ENCODE results near the gene ICE2.

The ICE2 gene, protein sequence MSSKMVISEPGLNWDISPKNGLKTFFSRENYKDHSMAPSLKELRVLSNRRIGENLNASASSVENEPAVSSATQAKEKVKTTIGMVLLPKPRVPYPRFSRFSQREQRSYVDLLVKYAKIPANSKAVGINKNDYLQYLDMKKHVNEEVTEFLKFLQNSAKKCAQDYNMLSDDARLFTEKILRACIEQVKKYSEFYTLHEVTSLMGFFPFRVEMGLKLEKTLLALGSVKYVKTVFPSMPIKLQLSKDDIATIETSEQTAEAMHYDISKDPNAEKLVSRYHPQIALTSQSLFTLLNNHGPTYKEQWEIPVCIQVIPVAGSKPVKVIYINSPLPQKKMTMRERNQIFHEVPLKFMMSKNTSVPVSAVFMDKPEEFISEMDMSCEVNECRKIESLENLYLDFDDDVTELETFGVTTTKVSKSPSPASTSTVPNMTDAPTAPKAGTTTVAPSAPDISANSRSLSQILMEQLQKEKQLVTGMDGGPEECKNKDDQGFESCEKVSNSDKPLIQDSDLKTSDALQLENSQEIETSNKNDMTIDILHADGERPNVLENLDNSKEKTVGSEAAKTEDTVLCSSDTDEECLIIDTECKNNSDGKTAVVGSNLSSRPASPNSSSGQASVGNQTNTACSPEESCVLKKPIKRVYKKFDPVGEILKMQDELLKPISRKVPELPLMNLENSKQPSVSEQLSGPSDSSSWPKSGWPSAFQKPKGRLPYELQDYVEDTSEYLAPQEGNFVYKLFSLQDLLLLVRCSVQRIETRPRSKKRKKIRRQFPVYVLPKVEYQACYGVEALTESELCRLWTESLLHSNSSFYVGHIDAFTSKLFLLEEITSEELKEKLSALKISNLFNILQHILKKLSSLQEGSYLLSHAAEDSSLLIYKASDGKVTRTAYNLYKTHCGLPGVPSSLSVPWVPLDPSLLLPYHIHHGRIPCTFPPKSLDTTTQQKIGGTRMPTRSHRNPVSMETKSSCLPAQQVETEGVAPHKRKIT

GRCh38 chr15:60478566-60479360 is at the start of gene ICE2:
TSS of gene ICE2 (minus strand) at chr15:60479142. CDS start at chr15:60477977, 1,165 bp downstream.
- DNase-seq = peak; percentile 89 to 94 (median 92)

GRCh38 chr15:60528530-60528929 is 49.6 kb upstream of the ICE2 start:
- DNase-seq = no peak

DNA sequence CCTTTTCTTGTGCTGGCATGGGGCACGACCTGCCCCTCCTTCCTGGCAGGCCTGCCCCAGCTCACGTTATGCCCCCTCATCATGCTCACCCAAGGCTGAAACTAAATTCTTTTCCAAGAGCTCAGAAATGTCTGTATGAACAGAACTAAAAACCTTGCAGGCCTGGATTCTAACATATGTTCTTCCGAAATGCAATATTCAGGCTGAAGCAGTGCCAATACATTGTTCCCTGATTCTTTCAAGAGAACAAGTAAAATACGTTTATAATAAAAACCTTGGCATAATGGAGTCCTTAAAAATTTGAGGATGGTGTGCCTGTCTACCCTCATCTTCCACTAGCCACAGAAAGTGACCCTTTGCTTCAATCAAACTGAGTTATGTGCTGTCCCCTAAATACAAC is 48.5 kb upstream of the ICE2 start:
- DNase-seq = no peak

GRCh38 chr15:60526127-60526616 is 47.2 kb upstream of the ICE2 start:
- no peak for DNase-seq

DNA sequence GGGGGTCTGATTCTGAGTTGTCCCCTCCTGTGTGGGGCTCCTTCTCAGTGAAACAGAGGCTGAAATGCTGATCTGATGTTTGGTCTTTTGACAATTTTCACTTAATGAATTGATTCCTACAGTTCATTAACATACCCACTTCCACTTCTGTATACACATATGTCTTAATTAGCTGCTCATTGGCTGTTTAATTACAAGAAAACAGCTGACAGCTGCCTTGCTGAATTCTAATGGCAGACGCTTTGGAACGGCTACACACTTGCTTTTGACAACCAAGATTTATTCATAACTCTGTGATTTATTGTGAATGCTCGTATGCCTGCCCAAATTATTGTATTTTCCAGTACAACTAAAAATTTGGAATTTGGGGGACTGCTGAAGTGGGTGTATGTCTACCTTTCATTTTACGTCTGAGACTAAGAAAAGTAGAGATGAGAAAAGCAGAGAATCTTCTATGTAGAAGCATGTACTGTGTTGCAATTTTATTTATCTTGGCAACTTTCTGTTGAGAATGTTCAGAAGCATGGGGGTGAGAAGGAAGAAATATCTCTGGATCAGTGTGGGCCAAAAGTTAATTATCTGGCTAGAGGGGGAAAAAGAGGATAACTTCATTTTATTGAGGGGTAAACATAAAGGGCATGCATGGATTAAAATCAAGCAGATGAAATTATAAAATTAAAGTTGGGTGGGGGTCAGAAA is 46.5 kb upstream of the ICE2 start:
- DNase-seq = no peak

- no peak for DNase-seq
These were observed 44.1 kb upstream of the ICE2 start for GRCh38 chr15:60523056-60523455.

- DNase-seq = peak; percentile 55 to 78 (median 62)
These were observed 42.0 kb upstream of the ICE2 start for GRCh38 chr15:60520825-60521368.

DNA sequence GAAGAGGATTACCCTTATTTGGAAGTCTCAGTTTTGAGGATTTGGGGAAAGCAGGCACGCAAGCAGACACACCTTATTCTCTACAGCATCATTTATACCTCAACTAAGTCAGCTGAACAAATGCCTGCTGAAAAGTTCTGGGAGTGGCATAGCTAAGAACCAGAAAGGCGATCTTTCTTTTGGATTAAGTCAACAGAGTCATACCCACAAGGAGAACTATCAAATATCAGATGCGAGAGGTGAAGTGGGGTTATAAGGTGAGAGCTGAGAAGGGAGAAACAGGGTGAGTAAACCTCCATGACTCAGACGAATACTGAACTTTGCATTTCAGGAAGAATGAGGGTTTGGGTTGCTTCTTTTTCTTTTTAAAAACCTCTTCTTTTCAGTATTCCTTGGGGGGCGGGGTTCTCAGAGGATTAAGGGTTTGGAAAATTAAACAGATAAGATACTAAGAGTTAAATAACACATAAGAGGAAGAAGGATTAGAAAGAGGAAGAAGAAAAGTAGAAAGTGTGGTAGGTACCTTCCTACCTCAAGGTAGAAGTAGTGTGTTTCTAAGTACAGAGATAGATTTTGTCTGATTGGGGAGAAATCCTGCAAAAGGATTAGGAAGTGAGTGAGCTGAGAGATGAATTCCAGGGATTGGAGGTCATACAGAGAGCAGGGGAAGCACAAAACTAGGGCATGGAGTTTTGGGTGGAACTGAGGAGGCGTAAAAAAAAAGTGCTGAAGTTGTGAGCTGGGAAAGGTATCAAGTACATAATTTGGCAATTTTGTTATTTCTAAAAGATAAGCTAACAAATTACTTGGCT is 41.3 kb upstream of the ICE2 start:
- DNase-seq = no peak

DNA sequence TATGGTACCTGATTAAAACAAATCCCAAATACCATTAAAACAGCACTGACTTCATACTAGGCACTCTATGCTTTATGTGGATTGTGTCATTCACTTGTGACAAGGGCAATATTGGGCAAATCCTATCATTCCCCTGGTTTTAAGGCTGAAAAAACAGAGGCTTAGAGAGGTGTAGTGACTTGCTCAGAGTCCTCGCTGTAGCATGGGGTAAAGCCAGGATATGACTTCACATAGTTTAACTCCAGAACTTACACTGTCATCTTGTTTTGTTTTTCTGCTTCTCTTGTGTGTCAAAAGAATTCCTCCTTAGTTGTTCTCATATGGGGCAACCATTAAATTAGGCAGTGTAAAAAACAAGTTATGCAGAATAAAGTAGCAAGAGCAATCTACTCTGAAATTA is 40.3 kb upstream of the ICE2 start:
- no peak for DNase-seq

- no peak for DNase-seq
These were observed 39.6 kb upstream of the ICE2 start for GRCh38 chr15:60518511-60518910.

- no peak for DNase-seq
These were observed 35.4 kb upstream of the ICE2 start for GRCh38 chr15:60514261-60514881.

- DNase-seq = no peak
These were observed 34.7 kb upstream of the ICE2 start for GRCh38 chr15:60513676-60514075.

DNA sequence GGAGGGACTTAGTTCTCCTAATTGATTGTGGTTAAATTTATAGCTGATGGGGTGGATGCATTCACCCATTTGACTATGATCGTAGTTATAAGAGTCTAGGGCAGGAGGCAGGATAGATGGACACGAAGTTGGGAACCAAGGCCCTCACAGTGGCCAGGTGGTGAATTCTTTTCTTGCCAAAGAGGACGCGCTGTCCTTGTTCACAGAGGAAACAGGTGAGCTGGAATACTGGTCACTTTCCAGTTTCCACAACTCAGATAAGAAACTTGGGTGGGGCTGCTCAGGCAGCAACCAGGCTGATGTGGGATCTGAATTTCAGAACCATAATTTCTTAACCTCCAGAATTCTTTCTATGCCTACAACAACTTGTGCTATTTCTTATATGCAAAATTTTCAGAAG is 34.0 kb upstream of the ICE2 start:
- DNase-seq = no peak

GRCh38 chr15:60511351-60512031 is 32.5 kb upstream of the ICE2 start:
- DNase-seq = no peak

DNA sequence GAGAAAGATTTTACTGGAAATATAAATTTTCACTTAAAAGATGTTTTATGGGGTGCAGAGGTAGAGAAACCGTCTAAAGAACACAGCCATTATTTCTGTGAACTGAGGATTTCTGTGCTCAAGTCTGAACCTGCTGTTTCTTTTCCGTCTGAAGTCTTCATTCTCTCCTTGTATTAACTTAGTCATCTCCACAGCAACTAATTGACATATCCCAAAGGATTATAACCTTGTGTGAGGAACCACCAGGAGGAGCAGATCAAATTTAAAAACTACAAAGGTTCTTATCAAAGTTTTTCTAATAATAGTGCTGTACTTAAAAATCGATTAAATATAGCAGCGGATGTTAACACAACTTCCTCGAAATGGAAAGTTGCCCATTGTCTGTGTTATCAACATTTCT is 31.1 kb upstream of the ICE2 start:
- DNase-seq = no peak

DNA sequence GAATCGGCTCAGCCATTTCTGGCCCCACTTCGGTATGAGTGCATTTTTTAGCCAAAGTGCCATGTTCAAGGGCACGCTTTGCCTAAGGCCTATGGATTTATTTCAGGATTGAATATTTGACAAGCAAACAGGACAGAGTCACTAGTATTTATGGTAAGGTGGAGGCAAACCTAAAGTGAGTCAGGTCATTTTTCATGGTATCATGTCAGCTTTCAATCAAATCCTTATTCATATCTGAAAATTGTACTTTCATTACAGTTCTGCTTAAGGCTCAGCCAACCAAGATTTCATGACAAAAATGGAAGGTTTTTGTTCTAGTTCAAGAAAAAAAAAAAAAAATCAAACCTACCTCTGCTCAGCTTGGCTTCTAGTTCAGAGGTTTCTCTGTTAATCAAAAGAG is 30.5 kb upstream of the ICE2 start:
- no peak for DNase-seq

- no peak for DNase-seq
These were observed 29.5 kb upstream of the ICE2 start for GRCh38 chr15:60508442-60508841.

- peak in 3 of 4 experiments; percentile 3 to 13 (median 8) for DNase-seq
These were observed 28.9 kb upstream of the ICE2 start for GRCh38 chr15:60507596-60508424.

DNA sequence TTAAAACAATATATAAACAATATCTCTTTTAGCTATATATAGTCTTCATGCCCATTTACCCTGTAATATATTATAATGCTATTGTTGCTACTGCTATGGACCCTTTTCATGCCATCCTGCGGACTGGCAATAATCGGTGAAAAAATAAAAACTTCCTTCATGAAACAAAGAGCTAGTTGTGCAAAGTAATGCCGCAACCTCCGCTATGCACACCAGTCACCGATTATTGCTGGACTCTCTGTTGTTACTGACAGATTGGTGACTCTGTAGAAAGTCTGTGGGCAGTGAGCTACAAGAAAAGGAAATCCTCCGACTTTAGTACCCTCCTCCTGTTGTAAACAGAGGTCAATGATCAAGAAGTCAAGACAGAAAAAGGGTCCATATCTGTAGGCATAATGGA is 17.9 kb upstream of the ICE2 start:
- no peak for DNase-seq

Data from activated CD4-positive, CD25-positive, alpha-beta regulatory T cell (primary cell).